ENCODE results near the gene MICOS13. TPM values are rescaled to one million over a fixed set of nuclear protein-coding genes. Genes with fewer than 3 reads are reported as not detected.

MICOS13 gene
- total RNA-seq, 4 donors from 2014 or later = 30.3 to 73.5 (median 52.6) TPM

GRCh38 chr19:5628461-5628860, 51.9 kb downstream of the MICOS13 start:
- in situ Hi-C loops (cut with MboI; ENCODE audit: low pct_ligation_motif_present in 1 of 4, low pct_unique_long_range_greater_than_20kb in 1 of 4, low sequenced_read_pairs in 3 of 4) = no loop called here
- peak overlapping the region in 3 of 4 donors; percentile 1 to 43 (median 10) for H3K27ac ChIP-seq

More at GRCh38 chr19:5628461-5628860, 51.9 kb downstream of the MICOS13 start:
- DNase-seq = no peak
- Histone ChIP-seq H3K4me1 (peaks cover 40 to 90% (median 67%) of the 10 kb centered on the region in 4 donors), H3K36me3 (peaks cover 0 to 33% (median 8%) of the 10 kb centered on the region in 4 donors), H3K4me3 (no peak overlapping the region), H3K9me3 (no peaks in the 10 kb centered on the region), H3K27me3 (no peaks in the 10 kb centered on the region)
- 67 to 73% methylated on average over 1 of the region's 1 CpG for WGBS, 2 donors (ENCODE audit: low coverage in 1 of 2)
- intact Hi-C loops (cut with DNase I; ENCODE audit: low total_unique reads) = no loop called here
- TF ChIP-seq EP300 (IDR thresholded peaks at IDR 0.05; ENCODE audit: low read depth) = no peak
- TF ChIP-seq CTCF (IDR thresholded peaks at IDR 0.05) = no peak
- TF ChIP-seq POLR2AphosphoS5 (IDR thresholded peaks at IDR 0.05) = no peak
- TF ChIP-seq POLR2A (IDR thresholded peaks at IDR 0.05) = no peak

Other genes with a start within 250 kb of the MICOS13 start
- not detected for gene ZNRF4, start 225.1 kb downstream of the MICOS13 start, total RNA-seq
- 10 to 100 TPM in 3 of 4 donors, not detected in 1; 13.2 to 45.3 (median 22.7) TPM for gene TINCR, start 112.6 kb downstream of the MICOS13 start, total RNA-seq
- 100 to 1,000 TPM in 2 of 4 donors, 10 to 100 TPM in 2; 64.0 to 283 (median 124) TPM for gene SAFB2, start 57.7 kb downstream of the MICOS13 start, total RNA-seq
- 100 to 1,000 TPM in 3 of 4 donors, 10 to 100 TPM in 1; 90.5 to 368 (median 185) TPM for gene SAFB, start 57.4 kb downstream of the MICOS13 start, total RNA-seq
- 10 to 100 TPM; 10.8 to 30.1 (median 16.6) TPM for gene HSD11B1L, start 511 bp upstream of the MICOS13 start, total RNA-seq
- 100 to 1,000 TPM in 3 of 4 donors, 10 to 100 TPM in 1; 87.9 to 636 (median 329) TPM for gene RPL36, start 9.8 kb upstream of the MICOS13 start, total RNA-seq
- 100 to 1,000 TPM in 1 of 4 donors, 10 to 100 TPM in 3; 28.7 to 164 (median 39.8) TPM for gene LONP1, start 39.6 kb upstream of the MICOS13 start, total RNA-seq
- not detected for gene CATSPERD, start 40.1 kb upstream of the MICOS13 start, total RNA-seq
- gene PRR22, start 104.2 kb upstream of the MICOS13 start, total RNA-seq = 10 to 100 TPM in 1 of 4 donors, 1 to 10 TPM in 3; 1.1 to 10.5 (median 1.6) TPM
- gene DUS3L, start 110.6 kb upstream of the MICOS13 start, total RNA-seq = 10 to 100 TPM; 28.3 to 86.6 (median 56.6) TPM
- 1 to 10 TPM in 3 of 4 donors, under 1 TPM in 1; 0.82 to 3.8 (median 1.5) TPM for gene NRTN, start 124.6 kb upstream of the MICOS13 start, total RNA-seq
- gene FUT6, start 159.2 kb upstream of the MICOS13 start, total RNA-seq = 100 to 1,000 TPM in 2 of 4 donors, 10 to 100 TPM in 2; 71.9 to 251 (median 115) TPM
- gene FUT3, start 170.9 kb upstream of the MICOS13 start, total RNA-seq = 100 to 1,000 TPM; 180 to 222 (median 191) TPM
- 1 to 10 TPM in 1 of 4 donors, not detected in 3; 4.8 TPM for gene FUT5, start 190.0 kb upstream of the MICOS13 start, total RNA-seq
- 100 to 1,000 TPM; 149 to 352 (median 235) TPM for gene NDUFA11, start 223.3 kb upstream of the MICOS13 start, total RNA-seq
- gene VMAC, start 224.4 kb upstream of the MICOS13 start, total RNA-seq = 10 to 100 TPM in 2 of 4 donors, 1 to 10 TPM in 2; 8.9 to 59.5 (median 18.4) TPM
- 10 to 100 TPM; 24.6 to 57.3 (median 38.0) TPM for gene CAPS, start 233.7 kb upstream of the MICOS13 start, total RNA-seq